NCI-H2081 (cell line): ENCODE data around the gene CRACR2A.

Experiments used
- DNase-seq, 2 experiments: peaks; one replicate each; lab custom pipeline; 2025; lab: John Stamatoyannopoulos, UW

The CRACR2A gene

GRCh38 chr12:3598896-3599860 lies 153.7 kb downstream of the CRACR2A start:
- DNase-seq: no peak

- DNase-seq: no peak
These were observed 155.2 kb downstream of the CRACR2A start for GRCh38 chr12:3597526-3598210.

- DNase-seq: no peak
These were observed 156.1 kb downstream of the CRACR2A start for GRCh38 chr12:3596703-3597415.

DNA sequence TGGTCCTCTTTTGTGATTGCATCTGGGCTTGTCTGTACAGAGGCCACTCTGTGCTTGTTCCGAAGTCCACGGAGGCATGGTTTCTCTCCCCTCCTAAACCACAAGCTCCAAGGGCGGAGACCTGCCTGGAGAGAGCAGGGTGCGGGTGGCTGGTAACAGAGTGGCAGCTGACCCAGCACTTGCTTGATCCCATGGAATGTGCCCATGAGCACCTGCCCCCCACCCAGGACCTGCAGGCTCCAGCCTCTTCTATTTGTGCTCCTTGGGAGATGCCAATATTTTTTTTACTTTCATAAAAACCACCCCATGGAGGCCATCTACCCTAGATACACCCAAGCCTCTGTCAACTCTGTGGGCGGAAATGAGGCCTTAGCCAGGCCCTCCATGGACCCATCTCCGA lies 157.2 kb downstream of the CRACR2A start:
- DNase-seq: no peak

- no peak for DNase-seq
These were observed 157.9 kb downstream of the CRACR2A start for GRCh38 chr12:3594966-3595365.

- DNase-seq: no peak
These were observed 158.9 kb downstream of the CRACR2A start for GRCh38 chr12:3593906-3594483.

- DNase-seq: no peak
These were observed 159.9 kb downstream of the CRACR2A start for GRCh38 chr12:3592856-3593625.

GRCh38 chr12:3589745-3590144 lies 163.2 kb downstream of the CRACR2A start:
- no peak for DNase-seq

GRCh38 chr12:3587402-3588013 lies 165.4 kb downstream of the CRACR2A start:
- DNase-seq: peak in 1 of 2 experiments; percentile 45

DNA sequence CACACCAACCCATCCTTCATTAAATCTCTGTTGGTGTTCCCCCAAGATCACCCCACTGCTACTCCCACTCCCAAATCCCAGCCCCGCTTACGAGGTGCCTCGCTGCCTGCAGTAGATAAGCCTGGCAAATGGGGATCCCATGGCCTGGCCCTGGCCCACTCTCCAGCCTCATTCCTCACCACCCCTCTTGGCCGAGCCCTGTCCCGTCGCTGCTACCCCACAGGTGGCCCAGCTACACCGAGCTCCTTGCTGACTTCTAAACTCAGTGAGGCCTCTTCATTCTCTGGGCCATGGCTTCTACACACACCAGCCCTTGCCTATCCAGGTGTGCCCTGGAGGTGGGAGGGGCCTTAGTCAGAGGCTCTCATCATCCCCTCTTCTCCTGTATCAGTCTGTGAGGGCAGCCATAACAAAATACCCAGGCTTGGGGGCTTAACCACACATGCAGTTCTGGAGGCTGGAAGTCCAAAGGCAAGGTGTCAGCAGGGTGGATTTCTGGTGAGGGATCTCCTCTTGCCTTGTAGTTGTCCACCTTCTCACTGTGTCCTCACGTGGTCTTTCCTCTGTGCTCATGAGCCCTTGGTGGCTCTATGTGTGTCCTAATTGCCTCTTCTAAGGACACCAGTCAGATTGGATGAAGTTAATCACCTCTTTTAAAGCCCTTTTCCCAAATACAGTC lies 169.1 kb downstream of the CRACR2A start:
- no peak for DNase-seq

DNA sequence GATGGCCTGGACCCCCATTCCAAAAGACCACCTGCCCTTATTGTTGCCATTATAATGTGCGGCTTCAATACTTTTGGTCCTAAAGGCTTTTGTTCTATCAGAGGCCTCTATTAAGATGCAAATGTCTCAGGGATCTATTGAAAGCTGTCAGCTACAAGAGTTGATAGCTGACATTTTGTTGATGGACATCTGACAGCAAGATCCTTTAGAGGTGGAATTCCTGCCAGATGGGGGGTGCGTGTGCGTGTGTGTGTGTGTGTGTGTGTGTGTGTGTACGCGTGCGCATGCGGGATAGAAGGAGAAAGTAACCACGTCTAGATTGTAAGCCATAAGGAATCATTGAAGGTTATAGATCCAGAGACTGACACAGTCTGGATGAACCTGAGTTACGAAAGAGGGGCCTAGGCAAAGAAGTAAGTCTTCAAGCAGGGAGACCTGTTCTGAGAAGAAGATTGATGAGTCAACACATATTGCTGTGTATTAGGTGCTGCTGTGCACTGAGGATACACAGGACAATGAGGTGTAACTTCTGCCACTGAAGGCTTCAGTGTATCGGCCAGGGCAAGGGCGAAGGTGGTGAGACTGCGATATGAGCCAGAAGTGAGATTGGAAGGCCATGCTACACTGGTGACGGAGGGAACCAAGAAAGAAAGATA lies 172.7 kb downstream of the CRACR2A start:
- no peak for DNase-seq

DNA sequence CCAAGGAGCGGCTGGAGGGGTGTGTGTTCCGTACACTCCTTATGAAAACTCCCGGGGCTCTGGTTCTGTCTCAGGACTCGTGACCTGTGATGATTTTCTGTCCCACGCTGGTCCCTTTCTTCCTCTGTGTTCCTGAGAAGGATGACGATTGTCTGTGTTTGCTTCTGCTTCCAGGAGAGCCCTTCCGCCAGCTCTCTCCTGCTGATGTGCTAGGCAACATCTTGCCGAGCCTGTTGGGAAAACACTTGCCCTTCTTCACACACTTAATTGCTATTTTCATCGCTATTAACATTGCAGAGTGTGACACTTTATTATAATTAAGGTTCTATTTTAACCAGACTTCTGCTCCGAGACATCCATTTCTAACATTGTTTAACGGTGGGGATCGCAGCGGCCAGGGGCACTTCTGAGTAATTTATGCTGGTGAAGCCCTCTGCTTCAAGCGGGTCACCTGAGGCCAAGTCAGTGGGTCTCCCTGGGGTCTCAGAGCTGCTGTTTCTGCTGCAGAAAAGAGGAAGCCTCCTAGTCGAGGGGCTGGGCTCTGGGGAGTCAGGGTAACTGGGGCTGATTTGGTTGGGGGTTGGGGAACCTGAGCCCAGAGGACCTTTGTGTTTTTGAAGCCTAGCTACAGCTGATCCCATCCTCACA lies 173.3 kb downstream of the CRACR2A start:
- DNase-seq: no peak

DNA sequence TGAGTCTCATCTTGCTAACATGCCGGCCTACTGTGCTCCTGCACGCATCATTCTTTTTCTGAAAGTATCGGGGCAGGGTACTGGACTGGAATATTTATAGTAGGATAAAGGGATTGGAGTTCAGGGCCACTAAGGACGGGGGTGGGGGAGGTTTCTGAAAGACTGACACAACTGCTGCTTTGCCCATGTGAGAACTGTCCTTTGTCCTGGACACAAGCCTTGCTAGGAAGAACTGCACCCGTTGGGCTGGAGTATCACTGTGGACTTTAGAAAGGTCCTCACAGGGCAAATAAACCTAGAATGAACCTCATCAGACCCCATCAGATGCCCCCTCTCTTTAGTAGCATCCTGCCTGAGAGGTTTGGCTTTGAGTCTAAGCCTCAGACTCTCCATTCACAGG lies 174.4 kb downstream of the CRACR2A start:
- no peak for DNase-seq

DNA sequence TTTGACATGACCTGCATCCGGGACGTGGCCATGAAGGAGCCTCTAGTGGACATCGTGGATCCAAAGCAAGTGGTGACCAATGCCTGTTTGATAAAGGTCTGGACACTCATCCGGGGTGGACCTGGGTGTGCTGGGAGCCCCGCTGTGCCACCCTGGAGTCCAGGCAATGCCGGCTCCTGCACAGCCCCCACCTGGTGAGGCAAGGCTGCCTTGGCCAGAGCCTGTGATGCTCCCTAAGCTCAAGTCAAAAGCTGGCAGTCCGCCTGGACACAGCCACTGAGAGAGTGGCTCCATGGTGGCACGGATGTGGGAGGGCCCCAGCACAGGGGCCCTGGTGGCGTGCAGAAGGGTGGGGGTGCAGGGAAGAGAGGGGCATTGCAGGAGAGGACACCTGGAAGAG lies 176.0 kb downstream of the CRACR2A start:
- DNase-seq: no peak

GRCh38 chr12:3574986-3575385 lies 177.9 kb downstream of the CRACR2A start:
- DNase-seq: no peak

DNA sequence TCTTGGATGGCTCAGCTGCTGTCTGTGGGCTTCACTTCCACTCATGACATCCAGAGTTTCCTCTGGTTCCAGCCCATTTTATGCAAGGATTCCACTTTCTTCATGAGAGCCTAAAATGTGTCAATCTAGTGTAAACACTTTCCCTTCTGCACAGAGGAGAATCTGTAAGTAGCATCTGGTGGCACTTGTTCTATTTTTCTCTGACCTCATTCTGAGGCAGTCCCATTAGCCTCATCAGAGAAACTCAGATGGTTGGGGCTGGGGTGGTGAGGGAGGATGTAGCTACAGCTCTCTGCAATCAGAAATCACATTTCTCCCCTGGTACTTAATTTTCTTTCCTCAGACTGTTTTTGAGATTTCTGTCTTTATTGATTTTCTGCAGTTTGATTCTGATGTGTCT lies 180.3 kb downstream of the CRACR2A start:
- no peak for DNase-seq

GRCh38 chr12:3571724-3572123 lies 181.2 kb downstream of the CRACR2A start:
- no peak for DNase-seq

- no peak for DNase-seq
These were observed 181.6 kb downstream of the CRACR2A start for GRCh38 chr12:3571323-3571722.

DNA sequence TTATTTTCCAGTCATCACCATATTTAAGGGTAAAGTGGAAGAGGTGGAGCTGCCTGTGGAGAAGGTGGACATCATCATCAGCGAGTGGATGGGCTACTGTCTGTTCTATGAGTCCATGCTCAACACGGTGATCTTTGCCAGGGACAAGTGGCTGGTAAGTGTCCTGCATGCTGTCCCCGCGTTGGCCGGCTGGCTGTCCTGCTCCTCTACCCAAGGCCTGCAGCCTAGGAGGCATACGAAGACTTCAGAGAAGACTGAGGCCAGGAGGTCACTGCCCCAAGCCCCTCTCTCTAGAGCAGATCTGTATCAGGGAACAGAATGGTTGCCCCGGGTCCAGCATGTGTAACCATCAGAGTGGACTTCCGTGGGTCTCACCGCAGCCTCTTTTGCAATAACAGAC lies 184.2 kb downstream of the CRACR2A start:
- DNase-seq: no peak
